NCI-H226 (cell line): ENCODE measurements around the gene CD70.
A peak's percentile ranks its signal among the peaks of the same experiment; 100 is the strongest.
"Not testable (repeated sequence)": the region's sequence is repeated elsewhere in the genome, so short reads cannot be mapped to it uniquely, and the experiment has no call there.

Experiments used
- DNase-seq: peaks from one replicate; pipeline ENCODE4 v3.0.0-alpha.2; 2015

Gene CD70

DNA sequence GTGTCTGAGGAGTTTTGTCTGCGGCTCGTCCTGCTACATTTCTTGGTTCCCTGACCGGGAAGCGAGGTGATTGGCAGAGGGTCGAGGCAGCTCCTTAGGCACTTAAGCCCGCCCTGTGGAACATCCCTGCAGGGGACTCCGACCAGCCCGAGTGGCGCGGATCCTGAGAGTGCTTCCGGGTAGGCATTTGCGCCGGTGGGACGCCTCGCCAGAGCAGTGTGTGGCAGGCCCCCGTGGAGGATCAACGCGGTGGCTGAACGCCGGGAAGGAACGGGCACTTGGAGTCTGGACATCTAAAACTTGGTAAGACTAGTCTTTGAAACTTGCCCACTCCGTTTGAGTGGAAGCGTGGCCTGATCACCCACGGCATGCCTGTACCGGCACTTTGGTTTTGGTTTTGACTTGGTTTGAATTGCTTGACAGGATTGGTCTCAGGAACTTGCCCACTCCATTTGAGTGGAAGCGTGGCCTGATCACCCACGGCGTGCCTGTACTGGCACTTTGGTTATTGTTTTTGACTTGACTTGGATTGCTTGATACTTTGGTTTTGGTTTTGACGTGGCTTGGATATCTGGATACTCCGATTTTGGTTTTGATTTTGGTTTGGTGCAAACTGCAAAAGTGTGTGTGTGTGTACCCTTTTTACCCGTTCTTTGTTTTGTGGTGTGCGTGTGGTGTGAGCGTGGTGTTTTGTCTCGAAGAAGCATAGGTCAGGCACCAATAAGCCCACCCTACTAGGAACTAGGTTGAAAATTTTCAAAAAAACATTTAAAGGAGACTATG lies 6.7 kb upstream of the CD70 start:
- DNase-seq: not testable (repeated sequence)

GRCh38 chr19:6596621-6597020 lies 5.7 kb upstream of the CD70 start:
- no peak for DNase-seq

DNA sequence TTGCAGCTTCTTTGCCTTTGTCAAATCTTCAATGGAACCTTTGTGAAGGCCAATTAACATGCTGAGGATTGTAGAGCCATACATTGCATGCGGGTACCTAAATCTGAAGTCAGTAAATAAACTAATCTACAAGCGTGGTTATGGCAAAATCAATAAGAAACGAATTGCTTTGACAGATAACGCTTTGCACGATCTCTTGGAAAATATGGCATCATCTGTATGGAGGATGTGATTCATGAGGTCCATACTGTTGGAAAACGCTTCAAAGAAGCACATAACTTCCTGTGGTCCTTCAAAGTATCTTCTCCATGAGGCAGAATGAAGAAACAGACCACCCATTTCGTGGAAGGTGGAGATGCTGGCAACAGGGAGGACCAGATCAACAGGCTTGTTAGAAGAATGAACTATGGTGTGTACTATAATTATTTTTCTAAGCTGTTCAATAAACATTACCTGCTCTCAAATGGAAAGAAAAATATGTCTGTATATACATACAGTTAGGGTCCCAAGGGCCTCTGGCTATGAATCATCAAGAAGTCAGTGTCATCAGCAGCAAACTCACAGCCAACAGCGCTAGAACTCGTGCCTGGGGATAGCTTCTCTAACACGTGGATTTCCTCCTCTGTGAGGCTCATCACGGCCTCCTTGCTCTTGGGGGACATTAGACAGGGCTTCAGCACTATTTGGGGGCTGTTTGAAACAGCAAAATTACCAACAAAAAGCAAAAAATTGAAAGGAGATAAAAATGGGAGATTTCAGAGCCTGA lies 2.9 kb upstream of the CD70 start:
- DNase-seq: no peak

- no peak for DNase-seq
These were observed 608 bp downstream of the CD70 start for GRCh38 chr19:6590258-6590826.

GRCh38 chr19:6589711-6590257 lies 1.2 kb downstream of the CD70 start:
- DNase-seq: no peak

- no peak for DNase-seq
These were observed 2.2 kb downstream of the CD70 start for GRCh38 chr19:6588508-6589345.

GRCh38 chr19:6587998-6588507 lies 2.9 kb downstream of the CD70 start:
- no peak for DNase-seq

- DNase-seq: no peak
These were observed 3.7 kb downstream of the CD70 start for GRCh38 chr19:6587093-6587820.

DNA sequence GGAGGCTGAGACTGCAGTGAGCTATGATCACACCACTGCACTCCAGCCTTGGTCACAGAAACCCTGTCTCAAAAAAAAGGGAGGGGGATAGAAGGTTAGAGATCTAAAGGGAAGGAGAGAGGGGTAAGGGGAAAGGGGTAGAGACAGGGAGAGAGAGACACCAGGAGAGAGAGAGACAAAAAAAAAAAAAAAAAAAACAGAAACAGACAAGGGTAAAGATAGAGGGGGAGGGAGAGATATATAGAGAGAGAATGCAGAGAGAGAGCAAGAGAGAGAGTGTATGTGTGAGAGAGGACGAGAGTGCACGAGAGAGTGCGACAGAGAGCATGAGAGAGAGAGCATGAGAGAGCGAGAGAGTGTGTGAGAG lies 4.2 kb downstream of the CD70 start:
- DNase-seq: no peak

DNA sequence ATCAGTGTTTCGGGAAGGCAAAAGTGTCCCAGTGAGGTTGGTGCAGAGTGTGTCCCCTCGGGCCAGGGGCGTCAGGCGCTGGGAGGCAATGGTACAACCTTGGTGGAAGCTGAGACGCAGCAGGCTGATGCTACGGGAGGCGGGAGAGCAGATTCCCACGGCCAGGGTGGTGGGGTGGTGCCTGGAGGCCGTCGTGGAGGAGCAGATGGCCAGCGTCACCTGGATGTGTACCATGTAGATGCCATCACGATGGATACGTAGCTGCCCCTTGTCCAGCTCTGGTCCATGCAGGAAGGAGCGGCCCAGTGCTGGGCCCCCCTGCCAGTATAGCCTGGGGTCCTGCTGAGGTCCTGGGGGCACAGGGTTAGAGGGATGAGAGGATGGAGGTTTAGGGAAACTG lies 4.9 kb downstream of the CD70 start:
- no peak for DNase-seq

DNA sequence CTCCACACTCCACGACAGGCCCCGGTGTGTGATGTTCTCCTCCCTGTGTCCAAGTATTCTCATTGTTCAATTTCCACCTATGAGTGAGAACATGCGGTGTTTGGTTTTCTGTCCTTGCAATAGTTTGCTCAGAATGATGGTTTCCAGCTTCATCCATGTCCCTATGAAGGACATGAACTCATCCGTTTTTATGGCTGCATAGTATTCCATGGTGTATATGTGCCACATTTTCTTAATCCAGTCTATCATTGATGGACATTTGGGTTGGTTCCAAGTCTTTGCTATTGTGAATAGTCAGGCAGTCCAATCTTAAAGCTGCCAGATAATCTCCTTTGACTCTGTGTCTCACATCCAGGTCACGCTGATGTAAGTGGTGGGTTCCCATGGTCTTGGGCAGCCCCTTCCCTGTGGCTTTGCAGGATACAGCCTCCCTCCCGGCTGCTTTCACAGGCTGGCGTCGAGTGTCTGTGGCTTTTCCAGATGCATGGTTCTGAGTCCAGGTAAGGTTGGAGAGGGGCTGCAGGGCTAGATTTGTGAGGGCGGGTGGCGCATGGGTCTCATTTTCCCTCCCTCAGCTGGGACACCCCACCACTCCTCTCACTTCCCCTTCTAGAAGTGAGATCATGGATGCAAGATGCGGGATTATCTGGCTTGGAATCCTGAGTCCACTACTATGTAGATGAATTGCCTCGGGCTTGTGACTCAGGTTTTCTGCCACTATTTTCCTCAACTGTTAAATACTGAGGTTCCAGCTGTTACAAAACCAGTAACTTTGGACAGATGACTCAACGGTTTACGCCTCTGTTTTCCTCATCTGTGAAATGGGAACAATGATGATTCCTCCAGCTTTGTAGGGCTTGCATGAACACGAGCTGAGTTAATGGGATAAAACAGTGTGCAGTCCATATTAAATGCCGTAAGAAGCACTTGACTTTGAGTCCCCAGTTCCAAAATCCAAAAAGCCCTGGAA lies 8.2 kb downstream of the CD70 start:
- peak; percentile 50 for DNase-seq

GRCh38 chr19:6580313-6580712 lies 10.6 kb downstream of the CD70 start:
- peak; percentile 80 for DNase-seq

GRCh38 chr19:6579450-6580178 lies 11.3 kb downstream of the CD70 start:
- no peak for DNase-seq

DNA sequence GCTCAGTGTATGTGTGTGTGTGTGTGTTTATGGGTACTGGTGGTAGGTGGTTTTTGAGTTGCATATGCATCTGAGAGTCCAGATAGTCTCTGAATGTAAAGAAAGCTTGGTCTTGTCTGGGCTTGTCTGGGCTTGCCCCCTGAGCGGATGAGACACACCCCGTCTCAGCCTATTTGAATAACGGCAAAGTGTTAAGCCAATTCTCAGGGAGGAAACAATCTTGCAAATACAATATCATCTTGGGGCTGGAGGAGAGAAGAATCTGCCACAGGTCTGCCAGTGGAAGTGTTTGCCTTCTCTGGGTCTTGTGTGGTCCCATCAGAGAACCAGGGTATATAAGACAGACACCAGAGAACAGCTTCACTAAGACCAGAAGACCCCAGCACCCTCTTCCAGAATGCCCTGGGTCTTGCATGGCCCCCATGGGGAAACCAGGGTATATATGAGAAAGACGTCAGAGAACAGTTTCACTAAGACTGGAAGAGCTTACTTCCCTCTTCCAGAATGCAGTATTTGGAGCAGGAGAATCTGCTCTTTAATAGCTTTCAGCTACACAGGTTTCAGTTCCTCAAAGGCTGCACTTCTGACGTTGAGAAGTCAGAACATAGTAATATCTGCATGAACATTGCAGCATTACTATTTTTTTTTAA lies 13.3 kb downstream of the CD70 start:
- no peak for DNase-seq

DNA sequence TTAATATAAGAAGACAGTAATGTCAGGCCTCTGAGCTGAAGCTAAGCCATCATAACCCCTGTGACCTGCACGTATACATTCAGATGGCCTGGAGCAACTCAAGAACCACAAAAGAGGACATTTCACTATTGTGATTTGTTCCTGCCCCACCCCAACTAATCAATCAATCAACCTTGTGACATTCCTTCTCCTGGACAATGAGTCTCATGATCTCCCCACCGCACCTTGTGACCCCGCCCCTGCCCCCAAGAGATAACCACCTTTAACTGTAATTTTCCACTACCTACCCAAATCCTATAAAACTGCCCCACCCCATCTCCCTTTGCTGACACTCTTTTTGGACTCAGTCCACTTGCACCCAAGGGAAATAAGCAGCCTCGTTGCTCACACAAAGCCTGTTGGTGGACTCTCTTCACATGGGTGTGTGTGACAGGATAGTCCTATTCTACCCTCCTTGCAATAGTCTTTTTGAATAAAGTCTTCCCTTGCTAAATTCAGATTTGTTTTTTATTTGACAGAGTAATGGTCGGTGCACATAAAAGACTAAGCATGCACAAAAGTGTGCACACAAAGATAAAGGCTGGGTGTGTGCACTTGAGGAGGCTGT lies 14.0 kb downstream of the CD70 start:
- DNase-seq: no peak

GRCh38 chr19:6573350-6573749 lies 17.6 kb downstream of the CD70 start:
- DNase-seq: no peak

DNA sequence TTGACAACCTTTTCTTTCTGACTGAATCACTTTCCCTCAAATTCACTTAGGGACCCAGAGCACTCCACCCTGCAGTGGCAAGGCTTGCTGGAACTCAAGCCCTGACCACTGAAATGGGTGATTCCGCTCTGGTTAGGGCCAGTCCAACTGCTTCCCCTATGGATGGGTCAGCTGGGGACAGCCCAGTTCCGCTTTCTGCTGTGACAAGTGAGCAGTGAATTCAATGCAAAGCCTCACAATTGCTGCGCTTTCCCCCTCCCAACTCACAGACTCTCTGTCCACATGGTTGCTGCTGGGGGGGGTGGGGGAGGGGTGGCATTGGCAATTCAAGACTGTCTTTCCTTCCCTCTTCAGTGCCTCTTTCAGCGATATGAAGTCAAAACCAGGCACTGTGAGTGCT lies 18.7 kb downstream of the CD70 start:
- no peak for DNase-seq

DNA sequence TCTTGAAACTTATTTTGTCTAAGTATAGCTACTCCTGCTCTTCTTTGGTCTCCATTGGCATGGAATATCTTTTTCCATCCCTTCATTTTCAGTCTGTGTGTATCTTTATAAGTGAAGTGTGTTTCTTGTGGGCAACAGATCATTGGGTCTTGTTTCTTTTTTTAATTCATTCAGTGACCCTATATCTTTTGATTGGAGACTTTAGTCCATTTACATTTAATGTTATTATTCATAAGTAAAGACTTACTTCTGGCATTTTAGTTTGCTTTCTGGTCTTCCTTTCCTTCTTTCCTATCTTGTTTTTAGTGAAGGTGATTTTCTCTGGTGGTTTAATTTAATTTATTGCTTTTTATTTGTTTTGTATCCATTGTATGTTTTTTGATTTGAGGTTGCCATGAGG lies 19.8 kb downstream of the CD70 start:
- no peak for DNase-seq

DNA sequence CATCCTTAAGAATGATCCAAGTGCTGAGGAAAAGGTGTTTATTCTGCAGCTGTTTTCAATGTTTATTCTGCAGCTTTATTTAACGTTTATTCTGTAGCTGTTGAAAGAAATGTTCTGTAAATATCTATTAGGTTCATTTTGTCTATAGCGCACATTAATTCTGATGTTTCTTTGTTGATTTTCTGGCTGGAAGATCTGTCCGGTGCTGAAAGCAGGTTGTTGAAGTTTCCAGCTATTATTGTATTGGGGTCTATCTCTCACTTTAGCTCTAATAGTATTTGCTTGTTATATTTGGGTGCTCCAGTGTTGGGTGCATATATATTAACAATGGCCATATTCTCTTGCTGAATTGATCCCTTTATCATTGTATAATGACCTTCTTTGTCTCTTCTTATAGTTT lies 20.2 kb downstream of the CD70 start:
- DNase-seq: no peak
